K562 (cell line): Measurements from ENCODE around the gene NEK3. TPM values are rescaled to one million over a fixed set of nuclear protein-coding genes. Genes with fewer than 3 reads are reported as not detected.
"Not testable (repeated sequence)": the region's sequence is repeated elsewhere in the genome, so short reads cannot be mapped to it uniquely, and the experiment has no call there.

Experiments used
- ATAC-seq: fragments of 200-7000 bp; cut with Tn5 transposase; 3 replicates; pipeline ENCODE4 v1.9.1; 2020; ENCODE audit warnings: moderate library complexity
- BruUV-seq: library from RNA; stranded (reverse); fragments of 400-500 nt; replicated peaks from 2 replicates; lab custom pipeline; 2021; lab: Mats Ljungman, UMichigan
- CTCF ChIA-PET: fragments of 300-600 bp; formaldehyde crosslinking; extraction: SDS; loops from one replicate; lab custom pipeline; 2021; ENCODE audit warnings: low intra/inter-chr PET ratio; lab: Yijun Ruan, JAX
- POLR2A ChIA-PET: fragments of 300-600, 350-650 bp; sonication (Branson Sonifier 250); formaldehyde crosslinking; extraction: SDS; loops from one replicate; lab custom pipeline; 2021; ENCODE audit warnings: antibody characterized with exemption, inconsistent platforms; lab: Yijun Ruan, JAX
- DNase-seq, 4 experiments: peaks; one replicate each; pipeline versions ENCODE4 v3.0.0 to v3.0.0-alpha.2; 2011 to 2018; ENCODE audit warnings: low spot score in 3 of 4, mixed read lengths in 3 of 4; ENCODE audit errors: extremely low read depth in 1 of 4
- FAIRE-seq: peaks from 2 replicates; lab custom pipeline; 2011; peaks lifted over from hg19 to GRCh38; lab: Jason Lieb, UNC
- H2AFZ ChIP-seq: 2 replicates; pipeline ENCODE4 v1.6.0; 2011; ENCODE audit warnings: low read depth, low read length, control low read depth, inconsistent platforms
- H3K27ac ChIP-seq: fragments of 200-600 bp; 3 replicates; pipeline ENCODE4 v1.8.0; 2011; ENCODE audit warnings: low read depth, mild to moderate bottlenecking, control low read depth, inconsistent platforms, low read length, moderate library complexity, mixed read lengths; ENCODE audit errors: extremely low read depth
- H3K27me3 ChIP-seq, 2 experiments: fragments of 300-600 bp in 1 of 2; 2 replicates in 1 of 2; 3 replicates in 1 of 2; pipeline versions ENCODE4 v1.6.0 to v1.8.0; 2011; ENCODE audit warnings: inconsistent platforms in 2 of 2, low read length in 2 of 2, mild to moderate bottlenecking in 1 of 2, mixed read lengths in 1 of 2, moderate library complexity in 1 of 2; ENCODE audit not compliant: control insufficient read depth in 2 of 2, insufficient read depth in 2 of 2
- H3K36me3 ChIP-seq: fragments of 300-600 bp; 3 replicates; pipeline ENCODE4 v1.8.0; 2011; ENCODE audit warnings: mild to moderate bottlenecking, low read length, inconsistent platforms; ENCODE audit not compliant: control insufficient read depth, insufficient read depth
- H3K4me1 ChIP-seq, 2 experiments: fragments of 200-600 bp in 1 of 2; replicated peaks in 1 of 2; 2 replicates in 1 of 2; 3 replicates in 1 of 2; pipeline versions ENCODE4 v1.5.1 to v1.8.0; 2011; ENCODE audit warnings: inconsistent platforms in 2 of 2, low read length in 2 of 2, mild to moderate bottlenecking in 1 of 2, mixed read lengths in 1 of 2, moderate library complexity in 1 of 2; ENCODE audit not compliant: control insufficient read depth in 2 of 2, insufficient read depth in 2 of 2
- H3K4me2 ChIP-seq: 2 replicates; pipeline ENCODE4 v1.6.1; 2011; ENCODE audit warnings: low read length, control low read depth, inconsistent platforms, mixed read lengths; ENCODE audit not compliant: insufficient read depth
- H3K4me3 ChIP-seq: fragments of 200-600 bp; sonication (generic), shearing (Covaris generic); 2 replicates; pipeline ENCODE4 v1.5.1; 2016; ENCODE audit warnings: control low read depth, inconsistent platforms
- H3K79me2 ChIP-seq: fragments of 200-600 bp; 3 replicates; pipeline ENCODE4 v1.8.0; 2011; ENCODE audit warnings: low read length, inconsistent platforms; ENCODE audit not compliant: control insufficient read depth, insufficient read depth
- H3K9ac ChIP-seq, 2 experiments: 2 replicates each; pipeline versions ENCODE4 v1.6.0 to v1.6.1; 2011; ENCODE audit warnings: low read depth in 2 of 2, low read length in 2 of 2, control low read depth in 1 of 2, inconsistent platforms in 1 of 2, mild to moderate bottlenecking in 1 of 2, mixed read lengths in 1 of 2; ENCODE audit not compliant: insufficient read depth in 1 of 2
- H3K9me1 ChIP-seq: one replicate; pipeline ENCODE4 v1.6.0; 2011; ENCODE audit warnings: inconsistent platforms, mild to moderate bottlenecking, low read length, moderate library complexity; ENCODE audit not compliant: control insufficient read depth, insufficient read depth
- H3K9me3 ChIP-seq: replicated peaks from 2 replicates; pipeline ENCODE4 v1.5.1; 2011; ENCODE audit warnings: low read depth, low read length, inconsistent platforms; ENCODE audit not compliant: control insufficient read depth, insufficient read depth
- H4K20me1 ChIP-seq: replicated peaks from 2 replicates; pipeline ENCODE4 v1.6.1; 2011; ENCODE audit warnings: low read length, inconsistent platforms, mixed read lengths; ENCODE audit not compliant: control insufficient read depth, insufficient read depth
- HMG20A ChIP-seq: fragments of 450-650 bp; formaldehyde crosslinking; conservative IDR thresholded peaks from 2 replicates; pipeline ENCODE4 v1.4.0; 2020; ENCODE audit warnings: mild to moderate bottlenecking, mixed read lengths
- RBM22 ChIP-seq: fragments of 200-400 bp; formaldehyde crosslinking; IDR thresholded peaks from 2 replicates; pipeline ENCODE4 v1.6.1; 2018; ENCODE audit warnings: low read length, low read depth; ENCODE audit not compliant: poor library complexity, severe bottlenecking
- ZNF3 ChIP-seq: fragments of 250-450 bp; sonication (Bioruptor Pico); IDR thresholded peaks from 2 replicates; pipeline ENCODE4 v1.5.0; 2021; ENCODE audit warnings: mild to moderate bottlenecking, moderate library complexity
- ZNF76 ChIP-seq: fragments of 250-450 bp; sonication (Bioruptor Pico); IDR thresholded peaks from 2 replicates; pipeline ENCODE4 v1.4.0; 2020; ENCODE audit warnings: mild to moderate bottlenecking, moderate library complexity, borderline replicate concordance
- WGBS: fragments of 100-300 bp; shearing (Covaris generic); methylation state at CpG from one replicate; pipeline ENCODE4 v1.1.6; 2016; ENCODE audit warnings: low coverage, mixed read lengths; ENCODE audit not compliant: insufficient coverage; ENCODE audit errors: missing lambda C conversion rate; 5-methylcytosine and 5-hydroxymethylcytosine counted together
- in situ Hi-C: fragments of 300-500 bp; cut with MboI; formaldehyde crosslinking; loops from 4 replicates; pipeline ENCODE4 v1.15.0; 2018; ENCODE audit warnings: inconsistent platforms, mixed read lengths
- intact Hi-C: fragments of 100-400 bp; cut with micrococcal nuclease; formaldehyde crosslinking; loops from 2 replicates; pipeline ENCODE4 v1.14.2; 2022
- polyA plus RNA-seq, 8 experiments: library from polyadenylated mRNA; depleted of rRNA in 4 of 8; stranded (reverse) in 5 of 8; unstranded in 3 of 8; fragments of >200 nt; fragmentation: Nextera tagmentation in 2 of 8; fragmentation: Illumina TruSeq in 1 of 8; extraction: Ambion mirVana in 2 of 8; extraction: Trizol in 1 of 8; gene quantifications; 2 replicates each; pipeline versions ENCODE4 v1.2.1 to v1.2.3, GENCODE V29; 2011 to 2014; ENCODE audit warnings: inconsistent platforms in 1 of 8, missing spikeins in 1 of 8
- total RNA-seq, 7 experiments: library from RNA; depleted of rRNA in 6 of 7; stranded (reverse); fragments of >200 nt in 6 of 7; fragmentation: Illumina TruSeq in 2 of 7; extraction: Trizol in 2 of 7; gene quantifications; 2 replicates each; pipeline versions ENCODE4 v1.2.1 to v1.2.3, GENCODE V29; 2011 to 2021; ENCODE audit warnings: low replicate concordance in 1 of 7
- TF ChIP-seq, protein P1 (sequence below): fragments of 250-450 bp; sonication (Bioruptor Pico); IDR thresholded peaks from 2 replicates; pipeline ENCODE4 v1.5.1; 2021; ENCODE audit warnings: mild to moderate bottlenecking
- TF ChIP-seq, protein P2 (sequence below): fragments of 250-450 bp; sonication (Bioruptor Pico); IDR thresholded peaks from 2 replicates; pipeline ENCODE4 v1.8.0; 2021; ENCODE audit warnings: moderate library complexity, mild to moderate bottlenecking, inconsistent platforms

The NEK3 gene
- total and polyA plus RNA-seq, 9 of the 15 experiments (the other 6 are each of a cell fraction or from before 2014, with no cell fraction given): 6.2 to 11.0 (median 9.3) TPM

DNA sequence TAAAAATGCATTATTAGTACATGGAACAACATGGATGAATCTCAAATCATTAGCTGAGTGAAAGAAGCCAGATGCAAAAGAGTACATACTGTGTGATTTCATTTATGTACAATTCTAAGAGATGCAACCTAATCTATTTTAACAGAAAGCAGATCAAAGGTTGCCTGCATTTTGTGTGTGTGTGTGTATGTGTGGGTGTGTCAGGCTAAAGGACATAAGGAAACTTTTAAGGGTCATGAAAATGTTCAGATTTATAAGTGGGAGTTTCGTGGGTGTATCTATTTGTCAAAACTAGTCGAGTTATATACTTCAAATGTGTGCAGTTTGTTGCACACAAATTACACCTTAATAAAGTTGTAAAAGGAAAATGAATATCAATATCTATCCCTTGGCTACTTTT lies 17.9 kb upstream of the NEK3 start (continued):
- TF ChIP-seq HMG20A (CRISPR knock-in tag): no peak
- TF ChIP-seq ZNF3 (CRISPR knock-in tag): no peak
- TF ChIP-seq, protein P1, sequence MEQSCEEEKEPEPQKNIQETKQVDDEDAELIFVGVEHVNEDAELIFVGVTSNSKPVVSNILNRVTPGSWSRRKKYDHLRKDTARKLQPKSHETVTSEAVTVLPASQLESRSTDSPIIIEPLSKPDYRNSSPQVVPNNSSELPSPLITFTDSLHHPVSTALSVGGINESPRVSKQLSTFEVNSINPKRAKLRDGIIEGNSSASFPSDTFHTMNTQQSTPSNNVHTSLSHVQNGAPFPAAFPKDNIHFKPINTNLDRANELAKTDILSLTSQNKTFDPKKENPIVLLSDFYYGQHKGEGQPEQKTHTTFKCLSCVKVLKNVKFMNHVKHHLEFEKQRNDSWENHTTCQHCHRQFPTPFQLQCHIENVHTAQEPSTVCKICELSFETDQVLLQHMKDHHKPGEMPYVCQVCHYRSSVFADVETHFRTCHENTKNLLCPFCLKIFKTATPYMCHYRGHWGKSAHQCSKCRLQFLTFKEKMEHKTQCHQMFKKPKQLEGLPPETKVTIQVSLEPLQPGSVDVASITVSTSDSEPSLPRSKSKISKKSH (CRISPR knock-in tag): no peak
- TF ChIP-seq, protein P2, sequence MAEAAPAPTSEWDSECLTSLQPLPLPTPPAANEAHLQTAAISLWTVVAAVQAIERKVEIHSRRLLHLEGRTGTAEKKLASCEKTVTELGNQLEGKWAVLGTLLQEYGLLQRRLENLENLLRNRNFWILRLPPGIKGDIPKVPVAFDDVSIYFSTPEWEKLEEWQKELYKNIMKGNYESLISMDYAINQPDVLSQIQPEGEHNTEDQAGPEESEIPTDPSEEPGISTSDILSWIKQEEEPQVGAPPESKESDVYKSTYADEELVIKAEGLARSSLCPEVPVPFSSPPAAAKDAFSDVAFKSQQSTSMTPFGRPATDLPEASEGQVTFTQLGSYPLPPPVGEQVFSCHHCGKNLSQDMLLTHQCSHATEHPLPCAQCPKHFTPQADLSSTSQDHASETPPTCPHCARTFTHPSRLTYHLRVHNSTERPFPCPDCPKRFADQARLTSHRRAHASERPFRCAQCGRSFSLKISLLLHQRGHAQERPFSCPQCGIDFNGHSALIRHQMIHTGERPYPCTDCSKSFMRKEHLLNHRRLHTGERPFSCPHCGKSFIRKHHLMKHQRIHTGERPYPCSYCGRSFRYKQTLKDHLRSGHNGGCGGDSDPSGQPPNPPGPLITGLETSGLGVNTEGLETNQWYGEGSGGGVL (CRISPR knock-in tag): no peak
- no peak for TF ChIP-seq ZNF76 (CRISPR knock-in tag)
- TF ChIP-seq RBM22: no peak

DNA sequence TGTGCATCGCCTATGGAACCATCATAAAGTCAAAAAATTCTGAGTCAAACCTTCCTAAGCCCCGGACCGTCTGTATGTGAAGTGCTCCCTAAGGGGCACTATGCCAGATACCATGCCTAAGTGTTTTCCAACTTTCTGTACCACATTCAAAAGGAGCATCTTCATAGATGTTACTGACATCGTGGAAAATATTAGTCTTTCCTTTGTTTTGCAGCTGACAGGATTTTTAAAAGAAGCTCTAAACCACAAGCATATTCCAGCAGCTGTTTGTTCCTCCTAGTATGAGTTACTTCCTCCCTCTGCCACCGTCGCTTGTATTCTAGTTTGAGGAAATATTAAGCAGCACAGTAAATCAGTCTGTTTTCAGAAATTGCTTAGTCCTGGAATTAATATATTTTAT lies 14.6 kb upstream of the NEK3 start:
- H3K4me2 ChIP-seq, FAIRE-seq, ATAC-seq, H3K27me3 ChIP-seq, DNase-seq, H3K9me1 ChIP-seq, H3K27ac ChIP-seq, in situ Hi-C loops, H3K4me1 ChIP-seq, H4K20me1 ChIP-seq, H3K79me2 ChIP-seq, H3K9me3 ChIP-seq, BruUV-seq, CTCF ChIA-PET, H3K4me3 ChIP-seq, H2AFZ ChIP-seq, H3K9ac ChIP-seq, intact Hi-C loops: not testable (repeated sequence)
- peaks cover 41% of the 10 kb centered on the region; the same call in 1 of the 3 replicates for H3K36me3 ChIP-seq
- WGBS: 88% methylated on average over 6 of the region's 6 CpGs
- POLR2A ChIA-PET: interaction anchor here (0.6 kb wide), 1 partner anchor 251 kb away, joined by 3 read pairs; no protein-coding TSS in a partner anchor
